Loucy (cell line): ENCODE results near the gene INHA.

ENCODE experiments used
- H2AFZ ChIP-seq: fragments of 200-600 bp; sonication (generic); 2 replicates; pipeline ENCODE4 v1.6.0; 2016; ENCODE audit warnings: antibody characterized with exemption, mild to moderate bottlenecking, low read length, moderate library complexity
- H3F3A ChIP-seq: fragments of 200-600 bp; 2 replicates; pipeline ENCODE4 v1.6.0; 2016; ENCODE audit warnings: antibody characterized with exemption, low read depth, mild to moderate bottlenecking
- H3K27me3 ChIP-seq: fragments of 200-600 bp; sonication (generic); 2 replicates; pipeline ENCODE4 v1.6.1; 2014; ENCODE audit warnings: low read length, mild to moderate bottlenecking; ENCODE audit not compliant: insufficient read depth, poor library complexity, severe bottlenecking
- H3K36me3 ChIP-seq: fragments of 200-600 bp; sonication (generic); 2 replicates; pipeline ENCODE4 v1.6.1; 2016; ENCODE audit warnings: low read length; ENCODE audit not compliant: insufficient read depth
- H3K4me1 ChIP-seq: fragments of 200-600 bp; sonication (generic); 2 replicates; pipeline ENCODE4 v1.5.1; 2014; ENCODE audit warnings: low read length, mild to moderate bottlenecking; ENCODE audit not compliant: insufficient read depth, poor library complexity, severe bottlenecking
- H3K4me2 ChIP-seq: fragments of 200-600 bp; sonication (generic); 2 replicates; pipeline ENCODE4 v1.6.0; 2014; ENCODE audit warnings: antibody characterized with exemption, low read length, low read depth, mild to moderate bottlenecking; ENCODE audit not compliant: poor library complexity, severe bottlenecking
- H3K4me3 ChIP-seq: fragments of 200-600 bp; sonication (generic); 2 replicates; pipeline ENCODE4 v1.5.1; 2014; ENCODE audit warnings: low read length, mild to moderate bottlenecking, mixed read lengths; ENCODE audit not compliant: poor library complexity, severe bottlenecking
- H3K79me2 ChIP-seq: fragments of 200-600 bp; sonication (generic); 2 replicates; pipeline ENCODE4 v1.6.1; 2014; ENCODE audit warnings: low read length; ENCODE audit not compliant: insufficient read depth
- H3K9ac ChIP-seq: fragments of 200-600 bp; sonication (generic); 2 replicates; pipeline ENCODE4 v1.6.0; 2014; ENCODE audit warnings: mild to moderate bottlenecking, low read depth, low read length, moderate library complexity; ENCODE audit not compliant: poor library complexity, severe bottlenecking
- H3K9me2 ChIP-seq: fragments of 200-600 bp; sonication (generic); replicated peaks from 2 replicates; pipeline ENCODE4 v1.6.1; 2016; ENCODE audit warnings: low read depth, low read length, mixed read lengths
- H3K9me3 ChIP-seq: fragments of 200-600 bp; sonication (generic); 2 replicates; pipeline ENCODE4 v1.6.1; 2014; ENCODE audit warnings: mild to moderate bottlenecking, antibody characterized with exemption, low read length, low read depth; ENCODE audit not compliant: insufficient read depth
- H4K20me1 ChIP-seq: fragments of 200-600 bp; sonication (generic); 2 replicates; pipeline ENCODE4 v1.6.0; 2014; ENCODE audit warnings: antibody characterized with exemption, low read length, mild to moderate bottlenecking; ENCODE audit not compliant: insufficient read depth, poor library complexity, severe bottlenecking
- EZH2phosphoT487 ChIP-seq: fragments of 200-600 bp; IDR thresholded peaks from 2 replicates; pipeline ENCODE4 v1.6.1; 2018; ENCODE audit warnings: antibody characterized with exemption, mild to moderate bottlenecking, moderate library complexity, borderline replicate concordance
- TF ChIP-seq, protein P1 (sequence below): fragments of 200-600 bp; sonication (generic); conservative IDR thresholded peaks from 2 replicates; pipeline ENCODE4 v1.5.1; 2014; ENCODE audit warnings: mild to moderate bottlenecking, antibody characterized with exemption, low read length

Gene INHA

DNA sequence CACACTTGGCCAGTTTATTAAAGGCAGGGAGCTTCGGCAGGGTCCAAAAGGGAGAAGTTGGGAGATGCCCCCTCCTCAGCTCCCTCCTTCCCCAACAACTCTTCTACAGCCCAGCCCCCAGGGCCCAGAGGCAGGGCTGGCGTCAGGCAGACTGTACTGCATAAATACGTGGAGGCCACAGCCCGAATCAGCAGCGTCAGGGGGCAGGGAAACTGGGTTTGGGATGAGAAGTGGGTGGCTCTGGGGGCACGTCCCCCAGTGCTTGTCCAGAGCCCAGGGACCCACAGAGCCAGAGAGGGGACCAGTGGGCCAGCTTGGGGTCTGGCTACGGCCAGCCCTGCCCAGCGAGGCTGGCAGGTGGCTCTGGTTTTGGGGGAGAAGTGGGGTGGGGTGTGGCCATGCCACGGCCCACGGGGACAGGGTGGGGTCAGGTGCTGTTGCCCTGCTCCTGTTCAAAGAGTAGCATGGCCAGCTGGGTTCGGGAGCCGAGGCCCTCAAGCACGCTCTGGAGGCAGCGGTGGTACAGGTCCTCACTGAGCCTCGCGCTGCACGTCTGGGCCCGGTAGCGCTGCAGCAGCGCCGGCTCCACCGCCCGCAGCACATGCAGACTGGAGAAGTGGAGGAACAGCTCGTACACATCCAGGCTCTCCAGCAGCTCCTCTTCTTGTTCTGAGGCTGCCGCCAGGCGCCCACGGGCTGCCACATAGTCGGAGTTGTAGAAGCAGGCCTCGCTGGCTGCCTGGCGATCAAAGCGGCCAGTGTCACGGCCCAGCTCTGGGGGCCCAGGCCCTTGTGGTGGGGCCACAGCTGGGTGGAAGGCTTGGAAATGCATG is 32.9 kb upstream of the INHA start:
- H3K27me3 ChIP-seq = no peaks in the 10 kb centered on the region
- H3K36me3 ChIP-seq = no peaks in the 10 kb centered on the region
- TF ChIP-seq EZH2phosphoT487 = no peak
- TF ChIP-seq, protein P1, sequence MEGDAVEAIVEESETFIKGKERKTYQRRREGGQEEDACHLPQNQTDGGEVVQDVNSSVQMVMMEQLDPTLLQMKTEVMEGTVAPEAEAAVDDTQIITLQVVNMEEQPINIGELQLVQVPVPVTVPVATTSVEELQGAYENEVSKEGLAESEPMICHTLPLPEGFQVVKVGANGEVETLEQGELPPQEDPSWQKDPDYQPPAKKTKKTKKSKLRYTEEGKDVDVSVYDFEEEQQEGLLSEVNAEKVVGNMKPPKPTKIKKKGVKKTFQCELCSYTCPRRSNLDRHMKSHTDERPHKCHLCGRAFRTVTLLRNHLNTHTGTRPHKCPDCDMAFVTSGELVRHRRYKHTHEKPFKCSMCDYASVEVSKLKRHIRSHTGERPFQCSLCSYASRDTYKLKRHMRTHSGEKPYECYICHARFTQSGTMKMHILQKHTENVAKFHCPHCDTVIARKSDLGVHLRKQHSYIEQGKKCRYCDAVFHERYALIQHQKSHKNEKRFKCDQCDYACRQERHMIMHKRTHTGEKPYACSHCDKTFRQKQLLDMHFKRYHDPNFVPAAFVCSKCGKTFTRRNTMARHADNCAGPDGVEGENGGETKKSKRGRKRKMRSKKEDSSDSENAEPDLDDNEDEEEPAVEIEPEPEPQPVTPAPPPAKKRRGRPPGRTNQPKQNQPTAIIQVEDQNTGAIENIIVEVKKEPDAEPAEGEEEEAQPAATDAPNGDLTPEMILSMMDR = no peak
- H3K4me3 ChIP-seq = no peak overlapping the region
- no peaks in the 10 kb centered on the region for H3K79me2 ChIP-seq
- no peak overlapping the region for H2AFZ ChIP-seq
- no peak overlapping the region for H3K9ac ChIP-seq
- H3K4me2 ChIP-seq = no peak overlapping the region
- peaks cover 10% of the 10 kb centered on the region for H3K4me1 ChIP-seq
- peaks cover 7% of the 10 kb centered on the region for H4K20me1 ChIP-seq
- no peaks in the 10 kb centered on the region for H3K9me2 ChIP-seq
- no peaks in the 10 kb centered on the region for H3K9me3 ChIP-seq
- no peaks in the 10 kb centered on the region for H3F3A ChIP-seq

- Histone ChIP-seq H3K4me3 (no peak overlapping the region), H3K4me2 (no peak overlapping the region), H4K20me1 (peaks cover 7% of the 10 kb centered on the region), H3F3A (no peaks in the 10 kb centered on the region), H3K36me3 (no peaks in the 10 kb centered on the region), H3K27me3 (no peaks in the 10 kb centered on the region), H2AFZ (no peak overlapping the region), H3K4me1 (peaks cover 10% of the 10 kb centered on the region), H3K9ac (no peak overlapping the region), H3K9me2 (no peaks in the 10 kb centered on the region), H3K9me3 (no peaks in the 10 kb centered on the region), H3K79me2 (no peaks in the 10 kb centered on the region)
- TF ChIP-seq EZH2phosphoT487 = no peak
- TF ChIP-seq, protein P1 = no peak
Measured at GRCh38 chr2:219539926-219540678, 32.0 kb upstream of the INHA start.

DNA sequence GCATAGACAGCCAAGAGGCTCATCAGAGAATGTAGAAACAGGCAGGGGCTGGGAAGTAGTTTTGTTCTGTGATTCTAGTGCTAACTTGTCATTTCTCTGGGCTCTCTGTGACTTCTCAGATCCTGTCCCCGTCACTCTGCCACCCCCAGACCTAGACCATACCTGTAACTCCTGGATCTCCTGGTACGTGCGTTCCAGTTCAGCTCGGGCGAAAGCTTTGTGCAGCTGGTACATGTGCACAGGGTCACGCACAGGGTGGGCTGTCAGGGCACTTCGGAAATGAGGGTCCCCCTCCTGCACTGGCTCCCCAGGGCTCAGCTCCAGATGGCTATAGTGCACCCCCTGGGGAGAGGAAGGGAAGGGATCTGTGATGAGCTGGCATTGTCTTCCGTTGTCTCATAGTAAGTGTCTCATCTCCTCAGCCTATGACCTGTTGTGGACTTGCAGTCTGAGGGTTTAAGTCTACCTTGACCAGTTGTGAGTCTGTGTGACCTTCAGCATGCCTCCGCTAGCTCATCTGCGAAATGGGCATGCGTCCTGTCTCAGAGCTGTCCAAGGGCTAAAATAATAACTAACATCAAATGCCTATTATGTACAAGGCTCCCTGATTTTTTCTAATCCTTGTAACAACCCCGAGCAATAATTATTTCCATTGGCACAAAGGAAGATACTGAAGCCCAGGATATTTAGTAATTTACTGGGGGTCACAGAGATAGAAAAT is 31.2 kb upstream of the INHA start:
- no peaks in the 10 kb centered on the region for H3K9me3 ChIP-seq
- H3F3A ChIP-seq = no peaks in the 10 kb centered on the region
- H3K27me3 ChIP-seq = no peaks in the 10 kb centered on the region
- peaks cover 7% of the 10 kb centered on the region for H4K20me1 ChIP-seq
- H3K79me2 ChIP-seq = no peaks in the 10 kb centered on the region
- TF ChIP-seq, protein P1 = no peak
- no peak for TF ChIP-seq EZH2phosphoT487
- peak overlapping the region; percentile 85 for H3K4me2 ChIP-seq
- no peaks in the 10 kb centered on the region for H3K9me2 ChIP-seq
- no peaks in the 10 kb centered on the region for H3K36me3 ChIP-seq
- H3K4me3 ChIP-seq = peak overlapping the region; percentile 71
- no peak overlapping the region for H2AFZ ChIP-seq
- peaks cover 10% of the 10 kb centered on the region for H3K4me1 ChIP-seq
- H3K9ac ChIP-seq = no peak overlapping the region
